ENCODE results near the gene NFATC3.

The NFATC3 gene

DNA sequence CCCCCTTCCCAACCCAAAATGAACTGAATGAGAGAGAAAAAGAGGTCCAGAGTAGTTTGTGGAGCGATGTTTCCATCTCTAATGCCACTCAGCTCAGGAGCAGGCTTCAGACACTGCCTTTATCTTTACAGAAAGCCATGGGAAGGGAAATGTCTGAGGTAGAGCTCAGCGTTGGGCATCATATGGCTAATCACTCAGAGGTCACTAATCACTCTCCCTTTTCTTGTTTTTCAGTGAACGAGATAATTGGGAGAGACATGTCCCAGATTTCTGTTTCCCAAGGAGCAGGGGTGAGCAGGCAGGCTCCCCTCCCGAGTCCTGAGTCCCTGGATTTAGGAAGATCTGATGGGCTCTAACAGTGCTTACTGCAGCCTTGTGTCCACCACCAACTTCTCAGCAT lies 140.9 kb downstream of the NFATC3 start:
- no peak for DNase-seq (ENCODE audit: low read depth)
- TF ChIP-seq, protein P1, sequence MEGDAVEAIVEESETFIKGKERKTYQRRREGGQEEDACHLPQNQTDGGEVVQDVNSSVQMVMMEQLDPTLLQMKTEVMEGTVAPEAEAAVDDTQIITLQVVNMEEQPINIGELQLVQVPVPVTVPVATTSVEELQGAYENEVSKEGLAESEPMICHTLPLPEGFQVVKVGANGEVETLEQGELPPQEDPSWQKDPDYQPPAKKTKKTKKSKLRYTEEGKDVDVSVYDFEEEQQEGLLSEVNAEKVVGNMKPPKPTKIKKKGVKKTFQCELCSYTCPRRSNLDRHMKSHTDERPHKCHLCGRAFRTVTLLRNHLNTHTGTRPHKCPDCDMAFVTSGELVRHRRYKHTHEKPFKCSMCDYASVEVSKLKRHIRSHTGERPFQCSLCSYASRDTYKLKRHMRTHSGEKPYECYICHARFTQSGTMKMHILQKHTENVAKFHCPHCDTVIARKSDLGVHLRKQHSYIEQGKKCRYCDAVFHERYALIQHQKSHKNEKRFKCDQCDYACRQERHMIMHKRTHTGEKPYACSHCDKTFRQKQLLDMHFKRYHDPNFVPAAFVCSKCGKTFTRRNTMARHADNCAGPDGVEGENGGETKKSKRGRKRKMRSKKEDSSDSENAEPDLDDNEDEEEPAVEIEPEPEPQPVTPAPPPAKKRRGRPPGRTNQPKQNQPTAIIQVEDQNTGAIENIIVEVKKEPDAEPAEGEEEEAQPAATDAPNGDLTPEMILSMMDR (IDR thresholded peaks at IDR 0.05; ENCODE audit: low read depth, low read length, missing control alignments) = no peak
- H3K4me3 ChIP-seq (ENCODE audit: low read depth, low read length) = no peak overlapping the region

DNA sequence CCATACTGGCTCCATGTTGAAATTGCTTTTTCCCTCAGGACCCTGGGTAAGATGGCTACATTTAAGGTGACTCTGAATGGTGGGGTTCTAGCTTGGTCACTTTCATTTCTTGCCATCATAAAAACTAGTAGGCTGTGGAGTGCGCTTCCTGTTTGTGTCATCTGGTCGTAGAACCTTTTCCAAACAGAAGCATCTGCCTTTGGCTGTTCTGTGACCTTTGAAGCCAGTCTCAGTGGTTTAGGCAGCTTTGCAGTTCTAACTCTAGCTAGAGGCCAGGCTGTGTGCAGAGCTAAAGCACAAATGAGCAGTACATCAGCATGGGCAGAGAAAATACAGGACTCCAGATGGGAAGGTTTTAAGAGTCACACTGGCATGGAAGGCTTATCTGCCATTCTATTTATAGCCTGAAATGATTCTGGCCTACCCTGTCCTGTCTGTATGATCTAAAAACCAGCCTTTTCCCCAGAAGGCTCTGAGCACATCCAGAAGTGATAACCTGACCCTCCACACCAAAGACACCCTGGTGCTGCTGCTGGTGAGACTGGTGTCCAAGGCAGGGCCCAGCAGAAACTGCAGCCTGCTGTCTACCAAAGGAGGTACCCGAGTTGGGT lies 142.1 kb downstream of the NFATC3 start:
- DNase-seq (ENCODE audit: low read depth) = no peak
- TF ChIP-seq, protein P1 (IDR thresholded peaks at IDR 0.05; ENCODE audit: low read depth, low read length, missing control alignments) = no peak

DNA sequence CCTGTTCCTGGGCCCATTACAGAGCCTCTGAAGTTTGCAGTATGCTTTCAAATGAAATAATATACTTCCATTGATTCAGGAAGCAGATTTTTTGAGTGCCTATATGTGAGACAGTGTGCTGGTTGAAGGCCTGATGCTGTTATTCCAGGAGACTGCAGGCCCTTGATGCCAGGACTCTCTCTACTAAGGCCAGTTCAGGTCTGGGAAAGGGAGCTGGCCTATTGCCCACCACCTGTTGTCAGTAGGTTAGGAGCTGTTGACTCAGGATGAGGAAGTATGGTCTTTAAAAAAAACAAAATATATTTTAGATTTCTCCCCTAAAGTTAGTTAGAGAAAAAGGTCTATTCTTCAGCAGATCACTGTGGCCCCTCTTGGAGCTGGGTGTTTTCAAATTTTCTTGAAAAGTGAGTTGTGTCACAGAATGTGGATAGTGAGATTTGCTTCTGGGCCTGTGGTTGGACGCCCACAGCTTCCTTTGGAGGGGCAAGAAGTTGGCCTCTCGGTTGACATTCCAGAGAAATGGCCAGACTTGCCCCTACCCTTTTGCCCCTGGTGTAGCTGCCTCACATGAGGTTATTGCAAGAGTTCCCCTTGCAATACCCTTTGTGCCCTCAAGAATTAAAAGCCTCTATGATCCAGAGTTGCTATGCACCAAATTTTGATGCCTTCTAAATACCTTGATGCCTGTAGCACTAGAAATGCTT lies 142.8 kb downstream of the NFATC3 start:
- H3K4me3 ChIP-seq (ENCODE audit: low read depth, low read length) = no peak overlapping the region
- TF ChIP-seq, protein P1 (IDR thresholded peaks at IDR 0.05; ENCODE audit: low read depth, low read length, missing control alignments) = peak; percentile 15
- DNase-seq (ENCODE audit: low read depth) = no peak

More for the DNA sequence above, 142.1 kb downstream of the NFATC3 start:
- no peak overlapping the region for H3K4me3 ChIP-seq (ENCODE audit: low read depth, low read length)

DNA sequence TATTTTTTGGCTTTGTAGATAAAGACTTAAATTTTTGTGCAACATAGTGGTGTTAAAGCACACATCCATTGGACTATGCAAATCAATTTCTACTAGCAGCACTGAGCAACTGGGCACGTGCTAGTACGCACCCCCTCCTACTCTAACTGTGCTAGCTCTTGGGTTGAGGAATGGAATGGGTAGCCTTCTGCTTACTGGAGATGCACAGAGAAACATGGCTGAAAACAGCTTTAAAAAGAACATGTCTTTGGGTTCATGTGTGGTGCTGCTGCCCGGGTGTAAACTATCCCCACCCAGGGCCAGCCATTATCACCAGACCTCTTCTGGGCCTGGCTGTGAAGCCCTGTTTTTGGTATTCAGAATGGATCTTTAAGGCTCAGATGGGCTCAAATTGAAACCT lies 143.5 kb downstream of the NFATC3 start:
- TF ChIP-seq, protein P1 (IDR thresholded peaks at IDR 0.05; ENCODE audit: low read depth, low read length, missing control alignments) = no peak
- no peak for DNase-seq (ENCODE audit: low read depth)
- H3K4me3 ChIP-seq (ENCODE audit: low read depth, low read length) = no peak overlapping the region

DNA sequence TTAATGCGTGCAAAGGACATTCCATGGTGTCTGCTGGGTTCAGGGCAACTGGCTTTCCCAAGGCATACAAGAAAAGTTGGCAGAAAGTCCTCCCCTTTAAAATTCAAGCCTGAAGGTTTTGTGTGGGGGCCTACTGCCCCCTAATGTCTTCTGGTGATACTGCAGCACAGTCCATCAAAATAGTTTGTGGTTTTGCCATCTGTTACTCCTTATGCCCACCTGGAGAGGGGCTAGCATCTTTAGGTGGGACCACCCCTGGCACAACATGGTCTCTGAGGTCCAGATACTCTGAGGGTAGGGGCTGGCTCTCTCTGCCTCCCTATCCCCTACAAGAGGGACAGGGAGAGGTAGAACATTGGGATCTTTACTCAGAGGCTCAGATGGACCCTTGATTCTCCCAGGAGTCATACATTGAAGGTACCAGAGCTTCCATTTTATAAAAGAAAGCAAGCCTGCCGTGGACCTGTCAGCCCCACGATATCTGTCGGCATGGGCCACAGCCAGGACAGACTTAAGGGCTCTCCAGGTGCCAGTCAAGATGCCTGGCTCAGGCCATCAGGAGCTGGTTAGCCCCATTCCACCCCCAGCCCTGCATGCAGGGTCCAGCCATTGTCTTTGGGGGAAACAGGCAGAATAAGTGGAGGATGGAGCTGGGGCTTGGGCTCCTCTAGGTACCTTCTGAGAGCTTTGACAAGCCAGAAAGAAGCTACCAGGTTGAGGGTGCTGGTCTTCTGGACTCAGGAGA lies 144.4 kb downstream of the NFATC3 start:
- TF ChIP-seq, protein P1 (IDR thresholded peaks at IDR 0.05; ENCODE audit: low read depth, low read length, missing control alignments) = peak; percentile 93
- no peak overlapping the region for H3K4me3 ChIP-seq (ENCODE audit: low read depth, low read length)
- no peak for DNase-seq (ENCODE audit: low read depth)

DNA sequence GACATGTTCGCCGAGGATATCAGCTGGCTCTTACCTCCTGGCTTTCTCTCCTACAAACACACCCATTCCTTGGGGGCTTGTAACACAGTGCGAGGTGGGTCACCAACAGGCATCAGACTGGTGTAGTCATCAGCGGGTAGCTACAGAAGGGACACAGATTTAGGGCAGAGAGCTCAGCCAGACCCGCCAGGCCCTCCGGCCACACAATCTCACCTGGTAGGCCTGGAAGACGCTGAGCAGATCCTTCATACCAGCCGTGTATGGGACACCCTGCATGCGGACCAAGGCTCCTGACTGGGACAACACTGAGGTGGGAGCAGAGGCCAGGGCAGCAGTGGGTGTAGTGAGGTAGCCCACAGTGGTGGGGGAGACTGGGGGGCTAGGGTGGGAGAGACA lies 145.0 kb downstream of the NFATC3 start:
- TF ChIP-seq, protein P1 (IDR thresholded peaks at IDR 0.05; ENCODE audit: low read depth, low read length, missing control alignments) = no peak

More for the DNA sequence above, 145.0 kb downstream of the NFATC3 start:
- H3K4me3 ChIP-seq (ENCODE audit: low read depth, low read length) = no peak overlapping the region
- DNase-seq (ENCODE audit: low read depth) = no peak
